Activated CD4-positive, alpha-beta T cell treated with anti-CD3 and anti-CD28 coated beads, Interleukin-2, amount 50 U/mL, for 24 hours (primary cell): ENCODE results near the gene CLPTM1.
"Not testable (repeated sequence)": the region's sequence is repeated elsewhere in the genome, so short reads cannot be mapped to it uniquely, and the experiment has no call there.

Source experiments
- DNase-seq, 2 donors: peaks; one replicate each; pipeline ENCODE4 v3.0.0-alpha.2; 2020; ENCODE audit warnings: low read depth in 1 of 2, low spot score in 1 of 2

CLPTM1 gene

GRCh38 chr19:44939668-44940067 lies 15.5 kb upstream of the CLPTM1 start:
- no peak for DNase-seq

- DNase-seq, result no peak
Observed at GRCh38 chr19:44942067-44942571, 13.1 kb upstream of the CLPTM1 start, which contains the start of gene APOC4. TSS of gene APOC4 (plus strand) at chr19:44942237. CDS start at chr19:44942278, 41 bp downstream.

- no peak for DNase-seq
Observed at GRCh38 chr19:44943801-44944249, 11.4 kb upstream of the CLPTM1 start.

GRCh38 chr19:44947041-44947581 lies 8.1 kb upstream of the CLPTM1 start:
- DNase-seq, result no peak

GRCh38 chr19:44948237-44948636 lies 6.9 kb upstream of the CLPTM1 start:
- no peak for DNase-seq

GRCh38 chr19:44948763-44949374 lies 6.3 kb upstream of the CLPTM1 start:
- no peak for DNase-seq

GRCh38 chr19:44949550-44949949 lies 5.6 kb upstream of the CLPTM1 start:
- no peak for DNase-seq

GRCh38 chr19:44951179-44952159 lies 3.7 kb upstream of the CLPTM1 start:
- peak; percentile 12 to 65 for DNase-seq

GRCh38 chr19:44954278-44954648 lies 917 bp upstream of the CLPTM1 start:
- DNase-seq, result no peak

- DNase-seq, result no peak
Observed at GRCh38 chr19:44955505-44956439, 592 bp downstream of the CLPTM1 start.

- DNase-seq, result no peak
Observed at GRCh38 chr19:44957526-44957925, 2.3 kb downstream of the CLPTM1 start.

- no peak for DNase-seq
Observed at GRCh38 chr19:44958090-44958489, 2.9 kb downstream of the CLPTM1 start.

- DNase-seq, result no peak
Observed at GRCh38 chr19:44959691-44960090, 4.5 kb downstream of the CLPTM1 start.

GRCh38 chr19:44960906-44961728 lies 5.9 kb downstream of the CLPTM1 start:
- DNase-seq, result no peak

- DNase-seq, result no peak
Observed at GRCh38 chr19:44961821-44962220, 6.6 kb downstream of the CLPTM1 start.

- no peak for DNase-seq
Observed at GRCh38 chr19:44968118-44968517, 12.9 kb downstream of the CLPTM1 start.

GRCh38 chr19:44968670-44969069 lies 13.5 kb downstream of the CLPTM1 start:
- DNase-seq, result no peak

- no peak for DNase-seq
Observed at GRCh38 chr19:44969437-44969836, 14.3 kb downstream of the CLPTM1 start.

- not testable (repeated sequence) for DNase-seq
Observed at GRCh38 chr19:44971451-44971850, 16.3 kb downstream of the CLPTM1 start.

GRCh38 chr19:44972802-44973201 lies 17.6 kb downstream of the CLPTM1 start:
- DNase-seq, result no peak
